NCI-H146 (cell line): ENCODE results near the gene IL26.
"Not testable (repeated sequence)": the region's sequence is repeated elsewhere in the genome, so short reads cannot be mapped to it uniquely, and the experiment has no call there.

Experiments
- DNase-seq: peaks from one replicate; lab custom pipeline; 2025; lab: John Stamatoyannopoulos, UW

IL26 gene

DNA sequence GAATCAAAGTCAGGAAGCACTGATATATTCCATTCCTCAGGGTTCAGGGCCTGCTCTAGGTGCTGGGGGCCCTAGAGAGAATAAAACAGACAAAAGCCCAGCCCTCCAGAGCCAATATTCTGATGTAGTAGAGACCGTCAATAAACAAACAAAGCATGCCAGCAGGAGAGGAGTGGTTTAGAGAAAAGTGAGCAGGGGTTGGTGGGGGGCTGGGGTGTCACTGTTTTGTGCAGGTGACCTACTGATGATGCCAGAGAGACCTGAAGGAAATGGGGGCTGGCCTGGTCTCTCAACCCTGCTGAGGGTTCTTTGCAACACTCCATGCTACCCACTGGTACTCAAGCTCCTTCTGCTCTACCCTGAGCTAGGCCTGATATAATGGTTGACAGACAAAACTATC, 26.5 kb downstream of the IL26 start:
- no peak for DNase-seq

DNA sequence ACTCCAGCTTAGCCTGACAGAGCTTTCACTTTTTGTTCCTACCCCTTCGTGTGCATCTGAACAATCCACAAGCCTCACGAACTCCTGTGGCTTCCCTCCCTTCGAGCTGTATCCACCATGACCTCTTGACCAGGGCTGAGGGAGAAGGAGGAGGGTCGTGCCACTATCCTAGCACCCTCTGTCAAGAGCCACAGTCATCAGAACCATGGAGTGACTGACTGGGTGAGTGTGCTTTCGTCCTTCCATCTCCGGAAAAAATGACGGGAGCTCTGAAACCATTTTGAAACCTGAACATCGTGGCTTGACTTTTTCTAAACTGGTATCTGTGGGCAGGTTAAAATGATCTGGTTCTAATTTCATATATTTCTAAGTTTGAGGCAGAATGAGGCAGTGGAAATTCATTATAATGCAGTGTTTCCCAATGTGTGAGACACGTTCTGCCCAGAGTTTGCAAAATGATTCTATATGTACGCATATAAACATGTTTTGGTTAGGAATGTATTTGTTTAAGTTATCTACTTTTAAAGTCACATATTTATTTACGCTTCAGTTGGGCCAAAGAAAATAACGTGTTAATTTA, 27.0 kb downstream of the IL26 start:
- DNase-seq = no peak

DNA sequence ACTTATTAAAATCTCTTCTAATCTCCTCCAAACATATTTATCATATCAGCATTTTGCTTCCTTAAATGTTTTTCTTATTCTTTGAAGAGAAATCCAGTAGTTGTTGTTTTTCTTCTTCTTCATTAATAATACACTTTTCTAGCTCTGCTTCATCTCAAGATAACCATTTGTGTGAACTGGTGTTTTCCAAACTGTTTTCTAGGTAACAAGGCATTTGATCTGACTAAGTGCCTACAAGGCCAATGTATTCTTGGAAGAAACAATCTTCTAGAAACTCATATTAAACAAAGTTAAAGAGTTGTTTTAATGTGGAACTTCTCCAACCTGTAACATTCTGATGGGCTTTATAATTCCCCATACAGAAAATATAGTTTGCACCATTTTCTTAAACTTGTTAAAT, 35.3 kb downstream of the IL26 start:
- DNase-seq = no peak

DNA sequence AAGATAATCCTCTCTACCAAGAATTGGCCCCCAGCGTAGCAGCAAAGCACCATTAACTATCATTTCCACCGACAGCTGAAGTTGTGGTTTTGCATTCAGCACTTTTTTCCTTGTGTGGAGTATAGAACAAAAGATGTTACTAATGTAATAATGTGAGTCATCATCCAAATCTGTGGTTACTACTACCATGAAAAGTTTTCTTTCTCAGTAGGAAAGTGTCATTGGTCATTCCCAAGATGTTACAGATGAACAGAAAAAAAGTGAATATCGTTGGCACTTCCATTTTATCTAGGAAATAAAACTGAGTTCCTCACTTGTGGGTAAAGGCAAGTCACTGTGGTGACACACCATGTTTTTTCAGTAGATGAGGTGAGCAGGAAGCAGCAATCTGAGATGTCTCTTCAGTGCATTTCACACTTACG, 35.8 kb downstream of the IL26 start:
- DNase-seq = no peak

DNA sequence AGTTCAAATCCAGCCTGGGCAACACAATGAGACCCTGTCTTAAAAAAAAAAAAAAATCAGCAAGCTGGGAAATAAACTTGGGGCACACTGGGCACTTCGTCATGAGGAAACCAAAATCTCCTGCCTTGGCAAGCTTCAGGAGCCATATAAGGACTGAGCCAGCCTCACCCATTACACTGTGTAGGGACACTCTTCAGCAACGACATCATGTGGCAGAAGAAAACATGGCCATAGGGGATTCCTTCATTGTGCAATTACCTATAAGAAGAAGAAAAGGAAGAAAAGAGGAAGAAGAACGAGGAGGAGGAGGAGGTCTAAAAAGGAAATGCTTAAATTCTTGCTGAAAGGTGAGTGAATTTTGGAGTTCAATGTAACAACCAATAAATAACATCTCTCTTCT, 40.0 kb downstream of the IL26 start:
- no peak for DNase-seq

DNA sequence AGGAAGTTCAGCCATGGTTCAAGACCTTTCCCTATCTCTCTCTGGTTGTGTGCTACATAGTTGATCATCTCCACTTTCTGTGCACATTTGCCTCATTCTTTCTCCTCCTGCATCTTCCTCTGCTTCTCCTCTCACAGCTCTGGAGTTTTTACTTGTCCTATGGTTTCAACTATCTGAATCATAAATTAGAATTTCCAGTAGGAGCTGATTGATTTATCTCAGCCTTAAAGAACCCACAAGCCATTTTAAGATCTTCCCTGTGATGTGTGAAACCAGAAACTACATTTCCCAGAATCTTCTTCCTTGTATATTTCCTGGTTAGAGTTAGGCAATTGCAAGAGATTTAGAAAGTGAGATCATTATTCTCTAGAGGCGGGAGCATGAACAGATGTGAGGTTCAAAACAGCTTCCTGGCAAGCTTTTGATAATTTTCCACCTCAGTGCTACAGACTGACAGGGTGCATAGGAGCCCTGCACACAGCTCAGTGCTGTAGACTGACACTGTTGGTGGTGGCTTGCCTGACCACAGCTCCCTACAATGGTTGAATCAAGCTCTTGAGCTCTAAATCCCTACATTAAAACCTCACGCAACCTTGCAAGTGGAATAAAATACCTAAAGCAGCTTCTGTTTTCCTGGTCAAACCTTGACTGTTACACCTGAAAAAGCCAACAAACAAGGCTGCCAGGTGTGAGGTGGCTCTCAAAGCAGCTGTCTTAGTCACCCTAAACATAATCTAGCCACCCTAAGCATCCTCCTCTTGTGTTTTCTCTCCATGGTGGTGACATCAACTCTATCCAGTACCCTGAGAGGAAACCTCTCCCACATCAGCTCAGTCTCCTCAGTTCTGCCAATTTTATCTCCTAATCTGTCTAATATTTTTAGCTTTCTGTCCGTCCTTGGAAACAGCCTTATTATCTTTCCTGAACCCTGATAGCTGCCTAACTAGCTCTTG, 44.5 kb downstream of the IL26 start:
- no peak for DNase-seq

DNA sequence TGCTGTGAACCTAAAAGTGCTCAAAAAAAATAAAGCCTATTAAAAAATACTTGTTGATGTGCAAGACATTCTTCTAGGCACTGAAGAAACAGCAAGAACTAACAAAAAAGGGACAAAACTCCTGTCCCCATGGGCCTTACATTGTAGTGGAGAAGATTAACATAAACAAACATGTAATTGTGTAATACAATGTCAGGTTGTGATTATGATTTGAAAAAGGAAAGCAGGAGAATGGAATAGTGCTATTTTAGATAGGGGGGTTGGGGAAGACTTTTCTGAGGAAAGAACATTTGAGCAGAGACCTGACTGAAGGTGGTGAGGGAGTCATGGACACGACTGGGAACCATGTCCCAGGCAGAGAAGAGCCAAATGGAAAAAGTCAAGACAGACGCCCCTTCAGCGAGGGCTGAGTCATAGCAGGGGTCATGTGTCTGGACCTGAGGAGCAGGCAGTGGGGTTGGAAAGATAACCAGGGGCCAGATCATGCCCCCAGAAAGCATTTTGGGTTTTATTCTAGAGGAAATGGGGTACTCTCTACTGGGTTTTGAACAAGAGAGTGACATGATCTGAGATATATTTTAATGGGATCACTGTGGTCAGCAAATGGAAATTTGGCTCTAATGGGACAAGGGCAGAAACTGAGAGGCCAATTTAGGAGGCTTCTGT, 46.7 kb downstream of the IL26 start:
- DNase-seq = no peak

DNA sequence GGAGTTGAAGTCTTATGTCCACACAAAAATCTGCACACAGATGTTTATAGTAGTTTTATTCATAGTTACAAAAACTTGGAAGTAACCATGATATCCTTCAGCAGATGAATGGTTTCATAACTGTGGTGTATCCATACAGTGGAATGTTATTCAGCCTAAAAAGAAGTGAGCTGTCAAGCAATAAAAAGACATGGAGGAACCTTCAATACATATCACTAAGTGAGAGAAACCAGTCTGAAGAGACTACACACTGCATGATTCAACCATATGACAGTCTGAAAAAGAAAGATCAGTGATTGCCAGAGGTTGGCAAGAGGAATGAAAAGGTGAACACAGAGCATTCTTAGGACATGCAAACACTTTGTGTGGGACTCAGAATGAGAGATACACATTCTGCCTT, 47.4 kb downstream of the IL26 start:
- DNase-seq = no peak

DNA sequence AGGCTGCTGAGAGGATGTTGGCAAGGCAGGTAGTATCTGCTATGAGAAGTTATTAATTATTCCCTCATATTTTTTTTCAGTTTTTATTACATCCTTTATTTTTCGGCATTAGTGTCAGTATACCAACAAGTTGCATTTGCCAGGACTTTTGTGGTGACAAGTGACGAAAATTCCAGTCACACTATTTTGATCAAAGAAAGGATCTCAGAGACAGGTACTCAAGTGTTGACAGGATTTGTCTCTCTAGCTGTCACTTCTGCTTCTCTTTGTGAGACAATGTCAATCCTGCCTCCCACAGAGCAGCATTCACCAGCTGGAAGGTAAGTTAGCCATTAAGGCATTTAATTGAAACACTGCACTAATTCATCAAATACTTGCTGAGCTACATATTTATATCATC, 48.0 kb downstream of the IL26 start:
- no peak for DNase-seq

DNA sequence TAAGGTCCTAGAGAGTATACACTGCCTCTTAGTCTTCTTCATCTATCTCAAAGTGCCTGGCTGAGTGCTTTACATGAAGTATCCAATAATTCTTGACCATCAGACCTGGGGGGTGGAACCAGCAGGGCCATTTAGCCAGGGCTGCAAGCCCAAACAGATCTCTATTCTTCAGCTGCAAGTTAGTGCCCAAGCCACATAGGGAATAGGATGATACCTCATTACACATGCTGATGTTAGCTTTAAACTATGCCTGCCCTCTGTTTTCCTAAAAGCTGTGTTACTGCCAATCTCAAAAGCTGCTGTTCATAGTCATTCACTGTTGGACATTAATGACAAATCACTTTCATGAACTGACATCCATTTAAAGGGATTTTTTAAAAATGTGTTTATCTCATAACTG, 49.4 kb downstream of the IL26 start:
- DNase-seq = no peak

DNA sequence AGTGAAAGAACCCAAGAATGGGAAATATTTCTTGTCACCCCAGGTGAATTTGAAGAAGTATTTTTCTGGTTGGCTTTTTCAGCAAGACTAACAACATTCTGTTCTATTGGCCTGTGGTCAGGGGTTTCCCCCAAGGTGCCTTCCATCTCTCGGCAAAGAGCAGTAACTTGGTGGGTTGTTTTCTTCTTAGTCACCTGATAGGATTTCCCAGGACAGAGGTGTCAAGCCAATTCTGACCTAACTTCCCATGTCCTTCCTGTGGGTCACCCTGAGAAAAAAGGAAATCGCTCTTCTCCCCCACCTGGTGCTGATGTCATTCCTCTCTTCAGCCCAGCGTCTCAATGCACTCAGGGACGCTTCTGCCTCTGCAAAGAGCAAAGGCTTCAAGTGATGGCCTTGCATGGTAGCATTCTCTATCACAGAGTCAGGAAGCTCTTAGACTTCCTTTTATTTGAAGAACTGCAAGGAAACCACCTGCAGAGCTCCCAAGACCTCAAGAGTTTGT, 50.0 kb downstream of the IL26 start:
- no peak for DNase-seq

DNA sequence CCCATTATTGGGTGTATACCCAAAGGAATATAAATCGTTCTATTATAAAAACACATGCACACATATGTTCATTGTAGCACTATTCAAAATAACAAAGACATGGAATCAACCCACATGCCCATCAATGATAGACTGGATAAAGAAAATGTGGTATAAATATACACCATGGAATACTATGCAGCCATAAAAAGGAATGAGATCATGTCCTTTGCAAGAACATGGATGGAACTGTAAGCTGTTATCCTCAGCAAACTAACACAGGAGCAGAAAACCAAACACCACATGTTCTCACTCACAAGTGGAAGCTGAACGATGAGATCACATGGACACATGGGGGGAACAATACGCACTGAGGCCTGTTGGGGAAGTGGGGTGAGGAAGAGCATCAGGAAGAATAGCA, 50.8 kb downstream of the IL26 start:
- DNase-seq = not testable (repeated sequence)

DNA sequence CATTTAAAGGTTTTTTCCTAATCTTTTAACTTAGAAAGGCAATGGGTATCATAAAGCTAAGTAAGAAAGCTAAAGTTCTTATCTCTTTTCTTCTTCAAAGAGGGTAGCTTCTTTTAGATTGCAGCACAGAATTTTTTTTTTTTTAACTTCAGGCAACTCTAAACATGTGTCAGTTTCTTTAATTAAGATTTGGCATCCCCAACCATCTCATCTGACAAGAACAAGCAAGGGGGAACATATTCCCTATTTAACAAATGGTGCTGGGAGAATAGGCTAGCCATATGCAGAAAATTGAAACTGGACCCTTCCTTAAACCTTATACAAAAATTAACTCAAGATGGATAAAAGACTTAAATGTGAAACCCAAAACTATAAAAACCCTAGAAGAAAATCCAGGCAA, 51.8 kb downstream of the IL26 start:
- DNase-seq = no peak

DNA sequence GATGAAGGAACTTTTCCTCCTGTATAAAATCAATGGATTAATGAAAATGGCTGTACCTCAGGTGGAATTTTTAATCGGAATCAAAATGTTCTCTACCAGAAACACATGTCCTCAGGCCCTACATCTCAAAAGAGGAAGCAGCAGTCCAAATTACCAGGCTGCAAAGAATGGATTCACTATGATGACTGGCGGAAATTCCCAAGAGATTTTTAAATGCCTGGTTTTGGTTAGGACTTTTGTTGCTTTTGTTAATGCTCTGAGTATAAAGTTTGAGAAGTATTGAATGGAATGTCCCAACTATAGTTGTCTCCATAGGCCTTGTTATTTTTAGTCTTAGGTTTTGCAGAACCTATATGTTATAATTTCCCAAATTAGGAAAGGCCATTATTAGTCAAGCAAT, 54.9 kb downstream of the IL26 start:
- no peak for DNase-seq

DNA sequence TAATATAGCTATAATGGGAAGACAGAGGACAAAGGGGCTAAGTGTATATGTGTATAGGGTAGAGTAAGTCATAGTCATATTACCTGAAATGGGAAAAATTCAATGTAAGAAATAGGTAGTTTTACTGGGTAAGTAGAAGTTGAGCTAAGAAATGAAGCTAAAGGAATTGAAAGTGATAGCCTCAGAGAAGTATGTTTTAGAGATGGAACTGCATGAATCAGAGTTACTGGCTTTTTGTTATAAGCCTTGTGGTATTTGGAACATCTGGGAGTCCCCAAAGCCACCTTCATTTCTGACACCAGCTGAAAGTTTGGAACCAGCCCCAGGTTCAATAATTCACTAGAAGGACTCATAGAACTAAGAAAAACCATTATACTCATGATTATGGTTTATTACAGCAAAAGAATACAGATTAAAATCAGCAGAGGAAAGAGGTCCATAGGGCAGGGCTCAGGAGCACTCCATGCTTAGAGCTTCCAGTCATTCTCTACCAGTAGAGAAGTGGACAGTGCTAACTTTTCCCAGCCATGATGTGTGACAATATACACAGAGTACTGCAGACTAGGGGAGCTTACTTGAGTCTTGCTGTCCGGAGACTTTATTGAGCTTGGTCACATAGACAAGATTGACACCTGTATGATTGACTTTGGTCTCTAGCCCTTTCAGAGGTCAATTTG, 56.3 kb downstream of the IL26 start:
- no peak for DNase-seq

DNA sequence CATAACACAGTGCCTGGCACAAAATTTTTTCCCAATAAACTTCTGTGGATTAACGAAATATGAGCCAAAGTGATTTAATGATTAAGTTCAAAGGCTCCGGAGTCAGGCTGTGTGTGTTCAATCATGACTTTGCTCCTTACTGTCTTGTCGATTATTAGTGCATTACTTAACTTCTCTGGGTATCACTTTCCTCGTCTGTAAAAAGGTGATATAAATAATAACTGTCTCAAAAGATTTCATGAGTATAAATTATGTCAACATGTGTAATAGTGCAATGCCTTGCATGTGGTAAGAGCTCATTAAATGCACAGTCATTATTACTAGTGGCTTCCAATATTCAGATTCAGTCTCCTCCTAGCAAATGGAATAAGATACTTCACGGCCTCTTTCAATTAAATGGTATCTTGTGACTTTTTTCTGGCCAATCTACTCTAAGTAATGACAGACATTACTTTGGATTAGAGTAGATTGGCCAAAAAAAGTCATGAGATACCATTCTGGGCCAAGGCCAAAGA, 59.2 kb downstream of the IL26 start:
- no peak for DNase-seq

DNA sequence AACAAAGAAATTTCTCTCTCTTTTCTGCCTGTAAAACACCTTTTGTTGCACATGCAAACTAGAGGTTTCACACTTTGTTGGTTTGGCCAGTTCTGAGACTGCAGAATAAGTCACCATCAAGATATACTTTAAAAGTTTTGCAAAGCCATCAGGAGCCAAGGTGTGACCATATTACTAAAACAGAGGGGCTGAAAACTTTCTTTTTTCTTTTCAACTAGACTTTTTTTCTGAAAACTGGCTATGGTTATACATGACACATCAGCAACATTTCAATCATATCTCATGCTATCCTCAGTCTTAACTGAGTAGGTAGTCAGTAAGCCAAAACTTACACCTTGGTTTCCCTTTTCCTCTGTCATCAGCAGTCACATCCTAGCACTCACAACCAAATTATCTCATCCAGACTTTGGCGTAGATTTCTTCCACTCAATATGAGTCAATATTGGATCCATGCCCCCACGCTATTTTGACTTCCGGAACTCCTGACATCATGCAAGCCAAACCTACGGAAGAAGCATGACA, 62.0 kb downstream of the IL26 start:
- no peak for DNase-seq

DNA sequence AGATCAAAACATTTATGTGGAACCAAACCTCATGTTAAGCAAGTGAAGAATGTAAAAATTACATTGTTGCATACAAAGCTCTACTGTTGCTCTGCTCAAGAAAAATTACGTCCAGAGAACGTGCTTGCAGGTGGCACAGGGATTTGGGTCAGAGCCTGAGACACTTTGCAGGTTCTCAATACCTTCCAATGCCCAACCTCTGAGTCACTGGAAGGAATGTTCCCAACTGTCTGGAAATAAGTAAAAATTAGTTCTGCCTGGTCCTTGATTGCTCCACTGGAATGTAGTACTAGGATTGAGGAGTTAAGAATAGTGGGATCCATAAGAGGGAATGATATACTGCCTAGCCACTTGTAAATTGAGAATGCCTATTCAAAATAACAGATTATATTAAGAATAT, 63.2 kb downstream of the IL26 start:
- DNase-seq = no peak

DNA sequence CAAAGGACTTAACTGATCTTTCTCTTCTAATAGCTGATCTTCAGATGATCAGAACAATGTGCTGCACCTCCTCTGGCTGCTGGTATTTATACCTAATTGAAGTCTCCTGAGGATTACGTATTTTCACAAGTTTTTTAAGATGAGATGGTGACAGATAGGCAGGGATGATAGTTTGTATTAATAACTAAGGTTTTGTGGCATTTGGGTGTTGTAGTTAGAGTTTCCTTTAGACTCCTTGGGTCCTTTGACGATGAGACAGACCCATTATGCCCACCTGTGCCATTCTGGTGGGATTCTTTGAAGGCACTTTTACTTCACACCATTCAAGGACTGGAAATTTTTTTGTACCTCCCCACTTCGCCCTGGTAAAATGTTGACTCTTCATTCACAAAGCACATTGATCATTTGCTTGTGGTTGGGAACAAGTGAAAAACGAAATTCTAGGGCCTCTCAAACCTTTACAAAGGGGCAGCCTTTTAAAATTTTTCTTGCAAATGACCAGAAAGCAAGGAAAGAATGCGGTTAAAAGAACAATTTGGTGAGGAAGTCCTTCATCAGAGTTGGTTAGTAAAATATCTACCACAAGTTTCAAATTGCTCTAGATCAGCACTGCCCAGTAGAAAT, 65.8 kb downstream of the IL26 start, which contains the start of gene IFNG:
TSS of gene IFNG (minus strand) at position 60 of the 624 bp plus-strand sequence. CDS start 125 bp downstream, outside the sequence.
- DNase-seq = no peak

DNA sequence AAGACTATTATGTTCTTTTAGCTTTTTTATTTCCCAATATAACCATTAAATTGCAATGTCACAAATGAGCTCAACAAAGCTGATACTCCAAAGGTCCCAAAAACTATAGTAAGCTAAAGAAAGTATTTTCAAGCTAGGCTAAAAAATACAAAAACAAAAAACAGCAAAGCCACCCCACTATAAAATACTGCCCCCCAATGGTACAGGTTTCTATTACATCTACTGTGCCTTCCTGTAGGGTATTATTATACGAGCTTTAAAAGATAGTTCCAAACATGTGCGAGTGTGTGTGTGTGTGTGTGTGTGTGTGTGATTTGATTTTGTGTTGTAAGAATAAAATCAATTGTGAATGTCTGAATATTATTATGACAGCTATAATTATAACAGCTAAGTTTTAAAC, 67.2 kb downstream of the IL26 start:
- DNase-seq = no peak

DNA sequence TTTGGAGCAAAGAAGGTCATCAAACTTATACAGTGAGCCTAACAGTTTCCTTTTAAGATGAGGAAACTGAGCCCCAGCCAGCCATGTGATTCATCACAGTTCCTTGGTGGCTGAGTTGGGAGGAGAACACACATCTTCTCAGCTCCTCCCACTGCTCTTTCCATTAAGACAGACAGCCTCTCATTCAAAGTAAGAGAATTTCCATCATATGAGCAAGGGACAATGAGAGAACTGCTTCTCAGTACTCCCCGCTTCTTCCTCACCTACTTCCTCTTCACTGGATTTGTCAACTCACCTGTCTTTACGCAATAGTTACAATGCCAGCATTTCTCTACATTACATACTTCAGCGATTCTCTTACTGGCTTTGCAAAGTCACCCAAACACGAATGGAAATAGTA, 68.2 kb downstream of the IL26 start:
- no peak for DNase-seq
